GM06990 (cell line): ENCODE measurements around the gene PKP1.

Experiments
- DNase-seq: peaks from one replicate; pipeline ENCODE4 v3.0.0-alpha.2; 2011; ENCODE audit not compliant: insufficient read length; ENCODE audit errors: extremely low read depth
- H3K27me3 ChIP-seq: replicated peaks from 2 replicates; pipeline ENCODE4 v1.6.0; 2011; ENCODE audit warnings: low read length; ENCODE audit not compliant: control insufficient read depth, insufficient read depth
- H3K36me3 ChIP-seq: 2 replicates; pipeline ENCODE4 v1.5.1; 2011; ENCODE audit warnings: low read length; ENCODE audit not compliant: control insufficient read depth, insufficient read depth
- H3K4me3 ChIP-seq: replicated peaks from 2 replicates; pipeline ENCODE4 v1.5.1; 2011; ENCODE audit warnings: low read depth, mild to moderate bottlenecking, control low read depth, low read length
- CTCF ChIP-seq: IDR thresholded peaks from 2 replicates; pipeline ENCODE4 v1.5.1; 2011; ENCODE audit warnings: low read length, control low read depth, mild to moderate bottlenecking, inconsistent platforms; ENCODE audit not compliant: insufficient read depth, poor library complexity, severe bottlenecking

PKP1 gene

GRCh38 chr1:201300641-201301040 lies 17.3 kb downstream of the PKP1 start:
- H3K36me3 ChIP-seq: no peaks in the 10 kb centered on the region
- H3K27me3 ChIP-seq: no peaks in the 10 kb centered on the region; the same call in 1 of the 2 replicates
- no peak for DNase-seq
- H3K4me3 ChIP-seq: no peak overlapping the region
- no peak for TF ChIP-seq CTCF

GRCh38 chr1:201302163-201303152 lies 19.2 kb downstream of the PKP1 start:
- no peak for DNase-seq
- no peak for TF ChIP-seq CTCF
- no peak overlapping the region for H3K4me3 ChIP-seq
- no peaks in the 10 kb centered on the region for H3K36me3 ChIP-seq
- H3K27me3 ChIP-seq: no peaks in the 10 kb centered on the region; the same call in none of the 2 replicates

GRCh38 chr1:201304126-201304525 lies 20.8 kb downstream of the PKP1 start:
- no peak overlapping the region for H3K4me3 ChIP-seq
- H3K36me3 ChIP-seq: no peaks in the 10 kb centered on the region
- TF ChIP-seq CTCF: no peak
- H3K27me3 ChIP-seq: peaks cover 3% of the 10 kb centered on the region
- DNase-seq: no peak

- Histone ChIP-seq H3K4me3 (no peak overlapping the region), H3K36me3 (no peaks in the 10 kb centered on the region), H3K27me3 (peaks cover 3% of the 10 kb centered on the region)
- DNase-seq: no peak
- TF ChIP-seq CTCF: no peak
These were observed 22.5 kb downstream of the PKP1 start for GRCh38 chr1:201305815-201306214.

- Histone ChIP-seq H3K4me3 (no peak overlapping the region), H3K36me3 (no peaks in the 10 kb centered on the region), H3K27me3 (peaks cover 3% of the 10 kb centered on the region)
- no peak for DNase-seq
- no peak for TF ChIP-seq CTCF
These were observed 23.9 kb downstream of the PKP1 start for GRCh38 chr1:201307231-201307630.
